Measurements from ENCODE around the gene LMO1. TPM values are rescaled to one million over a fixed set of nuclear protein-coding genes. Genes with fewer than 3 reads are reported as not detected.
A peak's percentile ranks its signal among the peaks of the same experiment; 100 is the strongest.

Gene LMO1
- polyA plus RNA-seq, 1 of the 3 experiments (the other 2 are of a cell fraction): 0.12 TPM

- Histone ChIP-seq H3K79me2 (ENCODE audit: insufficient read depth) (no peaks in the 10 kb centered on the region), H3K9me3 (no peaks in the 10 kb centered on the region), H3K36me3 (replicated peaks in 1 of 2; ENCODE audit: control insufficient read depth in 1 of 2, insufficient read depth in 2 of 2, low read length in 1 of 2) (no peaks in the 10 kb centered on the region), H3F3A (replicated peaks; ENCODE audit: insufficient read depth) (no peaks in the 10 kb centered on the region), H4K20me1 (ENCODE audit: insufficient read depth) (no peaks in the 10 kb centered on the region), H3K4me3 (ENCODE audit: low read depth in 2 of 2, low read length in 1 of 2) (no peak overlapping the region), H3K27ac (ENCODE audit: low read depth in 2 of 2, low read length in 1 of 2) (peak overlapping the region in 1 of 2 experiments; percentile 60; a peak in 1 of 4 replicates), H3K4me2 (no peak overlapping the region), H3K4me1 (ENCODE audit: control insufficient read depth in 1 of 2, insufficient read depth in 2 of 2, low read depth in 1 of 2, low read length in 1 of 2) (peaks cover 0 to 80% of the 10 kb centered on the region in 2 experiments; a peak in 2 of 4 replicates), H3K9me2 (no peaks in the 10 kb centered on the region), H2AFZ (ENCODE audit: low read depth) (no peak overlapping the region), H3K9ac (no peak overlapping the region), H3K27me3 (ENCODE audit: insufficient read depth) (no peaks in the 10 kb centered on the region)
- ChIA-PET POLR2A (no interaction called here), CTCF (interaction anchor here (1.3 to 29.7 kb wide), 2 partner anchors 10 to 27 kb away, joined by 7 to 604 read pairs; partner anchors contain the start of gene LMO1)
- no peak for DNase-seq
- 89% methylated on average over 4 of the region's 5 CpGs for WGBS (ENCODE audit: low lambda C conversion rate)
- TF ChIP-seq EP300 (IDR thresholded peaks at IDR 0.05; ENCODE audit: borderline replicate concordance in 1 of 2, low read depth in 1 of 2, low read length in 1 of 2) (no peak), FOSL2 (IDR thresholded peaks at IDR 0.05; ENCODE audit: borderline replicate concordance, low read depth) (no peak), ELF1 (IDR thresholded peaks at IDR 0.05) (no peak), FOXM1 (IDR thresholded peaks at IDR 0.05; ENCODE audit: low read depth) (no peak), USF1 (IDR thresholded peaks at IDR 0.05; ENCODE audit: borderline replicate concordance, low read depth) (no peak), GATA2 (CRISPR knock-in tag; IDR thresholded peaks at IDR 0.05) (no peak), MXI1 (IDR thresholded peaks at IDR 0.05; ENCODE audit: low read depth, low read length) (no peak), RFX5 (IDR thresholded peaks at IDR 0.05; ENCODE audit: low read length) (no peak), FOXJ3 (CRISPR knock-in tag; IDR thresholded peaks at IDR 0.05) (no peak), JUND (IDR thresholded peaks at IDR 0.05) (no peak), RAD21 (IDR thresholded peaks at IDR 0.05; ENCODE audit: low read length) (no peak), POLR2AphosphoS5 (IDR thresholded peaks at IDR 0.05; ENCODE audit: low read depth, low read length) (no peak), SMC3 (IDR thresholded peaks at IDR 0.05; ENCODE audit: low read depth, low read length) (no peak), YY1 (IDR thresholded peaks at IDR 0.05; ENCODE audit: low read depth) (no peak), TEAD4 (IDR thresholded peaks at IDR 0.05; ENCODE audit: borderline replicate concordance, insufficient read depth) (no peak)
- TF ChIP-seq, protein P1, sequence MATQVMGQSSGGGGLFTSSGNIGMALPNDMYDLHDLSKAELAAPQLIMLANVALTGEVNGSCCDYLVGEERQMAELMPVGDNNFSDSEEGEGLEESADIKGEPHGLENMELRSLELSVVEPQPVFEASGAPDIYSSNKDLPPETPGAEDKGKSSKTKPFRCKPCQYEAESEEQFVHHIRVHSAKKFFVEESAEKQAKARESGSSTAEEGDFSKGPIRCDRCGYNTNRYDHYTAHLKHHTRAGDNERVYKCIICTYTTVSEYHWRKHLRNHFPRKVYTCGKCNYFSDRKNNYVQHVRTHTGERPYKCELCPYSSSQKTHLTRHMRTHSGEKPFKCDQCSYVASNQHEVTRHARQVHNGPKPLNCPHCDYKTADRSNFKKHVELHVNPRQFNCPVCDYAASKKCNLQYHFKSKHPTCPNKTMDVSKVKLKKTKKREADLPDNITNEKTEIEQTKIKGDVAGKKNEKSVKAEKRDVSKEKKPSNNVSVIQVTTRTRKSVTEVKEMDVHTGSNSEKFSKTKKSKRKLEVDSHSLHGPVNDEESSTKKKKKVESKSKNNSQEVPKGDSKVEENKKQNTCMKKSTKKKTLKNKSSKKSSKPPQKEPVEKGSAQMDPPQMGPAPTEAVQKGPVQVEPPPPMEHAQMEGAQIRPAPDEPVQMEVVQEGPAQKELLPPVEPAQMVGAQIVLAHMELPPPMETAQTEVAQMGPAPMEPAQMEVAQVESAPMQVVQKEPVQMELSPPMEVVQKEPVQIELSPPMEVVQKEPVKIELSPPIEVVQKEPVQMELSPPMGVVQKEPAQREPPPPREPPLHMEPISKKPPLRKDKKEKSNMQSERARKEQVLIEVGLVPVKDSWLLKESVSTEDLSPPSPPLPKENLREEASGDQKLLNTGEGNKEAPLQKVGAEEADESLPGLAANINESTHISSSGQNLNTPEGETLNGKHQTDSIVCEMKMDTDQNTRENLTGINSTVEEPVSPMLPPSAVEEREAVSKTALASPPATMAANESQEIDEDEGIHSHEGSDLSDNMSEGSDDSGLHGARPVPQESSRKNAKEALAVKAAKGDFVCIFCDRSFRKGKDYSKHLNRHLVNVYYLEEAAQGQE (IDR thresholded peaks at IDR 0.05; ENCODE audit: low read depth, low read length): no peak
- TF ChIP-seq, protein P2, sequence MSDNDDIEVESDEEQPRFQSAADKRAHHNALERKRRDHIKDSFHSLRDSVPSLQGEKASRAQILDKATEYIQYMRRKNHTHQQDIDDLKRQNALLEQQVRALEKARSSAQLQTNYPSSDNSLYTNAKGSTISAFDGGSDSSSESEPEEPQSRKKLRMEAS (IDR thresholded peaks at IDR 0.05; ENCODE audit: low read depth): no peak
- TF ChIP-seq, protein P3, sequence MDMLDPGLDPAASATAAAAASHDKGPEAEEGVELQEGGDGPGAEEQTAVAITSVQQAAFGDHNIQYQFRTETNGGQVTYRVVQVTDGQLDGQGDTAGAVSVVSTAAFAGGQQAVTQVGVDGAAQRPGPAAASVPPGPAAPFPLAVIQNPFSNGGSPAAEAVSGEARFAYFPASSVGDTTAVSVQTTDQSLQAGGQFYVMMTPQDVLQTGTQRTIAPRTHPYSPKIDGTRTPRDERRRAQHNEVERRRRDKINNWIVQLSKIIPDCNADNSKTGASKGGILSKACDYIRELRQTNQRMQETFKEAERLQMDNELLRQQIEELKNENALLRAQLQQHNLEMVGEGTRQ (IDR thresholded peaks at IDR 0.05; ENCODE audit: borderline replicate concordance, low read depth, low read length): no peak
Observed at GRCh38 chr11:8252946-8253345, 10.7 kb downstream of the LMO1 start.
